Vagina (tissue), 2 donors: ENCODE data around the gene ALDH3B2.

Source experiments
- CTCF ChIP-seq, 3 experiments: fragments of 450-650 bp in 2 of 3; fragments of 200-600 bp in 1 of 3; sonication (generic) in 1 of 3; IDR thresholded peaks; one replicate each; pipeline ENCODE4 v1.5.1; 2017 to 2019; ENCODE audit warnings: antibody characterized with exemption in 3 of 3, mild to moderate bottlenecking in 2 of 3, moderate library complexity in 2 of 3
- POLR2A ChIP-seq, 2 donors: fragments of 450-650 bp; IDR thresholded peaks; one replicate each; pipeline ENCODE4 v1.6.1; 2017; ENCODE audit warnings: antibody characterized with exemption in 2 of 2, mild to moderate bottlenecking in 2 of 2, moderate library complexity in 2 of 2

GRCh38 chr11:67627441-67627811, 47.0 kb downstream of the ALDH3B2 start:
- no peak for TF ChIP-seq CTCF (IDR thresholded peaks at IDR 0.05)
- no peak for TF ChIP-seq POLR2A (IDR thresholded peaks at IDR 0.05)
